Gastrocnemius medialis (tissue), 4 donors: ENCODE results near the gene GVQW3.

Experiments used
- POLR2A ChIP-seq, 2 donors: fragments of 450-650 bp; IDR thresholded peaks; one replicate each; pipeline ENCODE4 v1.6.1; 2017; ENCODE audit warnings: antibody characterized with exemption in 2 of 2, mild to moderate bottlenecking in 2 of 2, moderate library complexity in 2 of 2
- TF ChIP-seq, protein P1 (sequence below), 5 experiments: fragments of 450-650 bp in 3 of 5; fragments of 200-600 bp in 2 of 5; sonication (generic) in 2 of 5; IDR thresholded peaks in 4 of 5; conservative IDR thresholded peaks in 1 of 5; 1 replicate in 4 of 5; 2 replicates in 1 of 5; pipeline ENCODE4 v1.5.1; 2016 to 2019; ENCODE audit warnings: antibody characterized with exemption in 5 of 5, mild to moderate bottlenecking in 3 of 5, moderate library complexity in 3 of 5

DNA sequence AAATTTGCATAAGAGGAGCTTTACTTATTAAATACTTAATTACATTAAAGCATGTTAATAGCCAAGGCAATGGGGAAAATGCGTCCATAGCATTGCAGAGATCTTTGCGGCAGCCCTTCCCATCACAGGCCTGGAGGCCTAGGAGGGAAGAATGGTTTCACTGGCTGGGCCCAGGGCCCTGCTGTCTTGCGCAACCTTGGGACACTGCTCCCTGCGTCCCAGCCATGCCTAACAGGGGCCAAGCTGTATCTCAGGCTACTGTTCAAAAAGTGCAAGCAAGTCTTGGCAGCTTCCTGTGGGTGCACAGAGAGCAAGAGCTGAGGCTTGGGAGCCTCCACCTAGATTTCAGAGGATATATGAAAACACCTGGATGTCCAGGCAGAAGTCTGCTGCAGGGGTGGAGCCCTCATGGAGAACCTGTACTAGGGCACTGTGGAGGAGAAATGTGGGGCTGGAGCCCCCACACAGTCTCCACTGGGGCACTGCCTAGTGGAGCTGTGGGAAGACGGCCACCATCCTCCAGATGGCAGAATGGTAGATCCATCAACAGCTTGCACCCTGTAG, 46.2 kb upstream of the GVQW3 start:
- TF ChIP-seq, protein P1, sequence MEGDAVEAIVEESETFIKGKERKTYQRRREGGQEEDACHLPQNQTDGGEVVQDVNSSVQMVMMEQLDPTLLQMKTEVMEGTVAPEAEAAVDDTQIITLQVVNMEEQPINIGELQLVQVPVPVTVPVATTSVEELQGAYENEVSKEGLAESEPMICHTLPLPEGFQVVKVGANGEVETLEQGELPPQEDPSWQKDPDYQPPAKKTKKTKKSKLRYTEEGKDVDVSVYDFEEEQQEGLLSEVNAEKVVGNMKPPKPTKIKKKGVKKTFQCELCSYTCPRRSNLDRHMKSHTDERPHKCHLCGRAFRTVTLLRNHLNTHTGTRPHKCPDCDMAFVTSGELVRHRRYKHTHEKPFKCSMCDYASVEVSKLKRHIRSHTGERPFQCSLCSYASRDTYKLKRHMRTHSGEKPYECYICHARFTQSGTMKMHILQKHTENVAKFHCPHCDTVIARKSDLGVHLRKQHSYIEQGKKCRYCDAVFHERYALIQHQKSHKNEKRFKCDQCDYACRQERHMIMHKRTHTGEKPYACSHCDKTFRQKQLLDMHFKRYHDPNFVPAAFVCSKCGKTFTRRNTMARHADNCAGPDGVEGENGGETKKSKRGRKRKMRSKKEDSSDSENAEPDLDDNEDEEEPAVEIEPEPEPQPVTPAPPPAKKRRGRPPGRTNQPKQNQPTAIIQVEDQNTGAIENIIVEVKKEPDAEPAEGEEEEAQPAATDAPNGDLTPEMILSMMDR (IDR thresholded peaks at IDR 0.05 in 4 of 5, conservative IDR thresholded peaks at IDR 0.05 in 1 of 5), result no peak
- TF ChIP-seq POLR2A (IDR thresholded peaks at IDR 0.05), result no peak
